GM18519 (cell line): ENCODE results near the gene GRIN3B.

Experiments
- ATAC-seq: cut with Tn5 transposase; IDR thresholded peaks from one replicate; pipeline ENCODE4 v1.9.1; 2021; ENCODE audit warnings: mild to moderate bottlenecking, moderate library complexity; ENCODE audit not compliant: unreplicated experiment, low FRiP score

GRIN3B gene

GRCh38 chr19:990746-991145 lies 9.5 kb upstream of the GRIN3B start:
- no peak for ATAC-seq

GRCh38 chr19:991174-991931 lies 8.9 kb upstream of the GRIN3B start:
- ATAC-seq, result no peak

GRCh38 chr19:991932-992669 lies 8.1 kb upstream of the GRIN3B start:
- ATAC-seq, result no peak

GRCh38 chr19:992670-993055 lies 7.6 kb upstream of the GRIN3B start:
- no peak for ATAC-seq

GRCh38 chr19:993361-993830 lies 6.8 kb upstream of the GRIN3B start:
- ATAC-seq, result no peak

GRCh38 chr19:993831-994393 lies 6.3 kb upstream of the GRIN3B start:
- no peak for ATAC-seq

GRCh38 chr19:994516-994915 lies 5.7 kb upstream of the GRIN3B start:
- no peak for ATAC-seq

- no peak for ATAC-seq
Measured at GRCh38 chr19:995051-995827, 5.0 kb upstream of the GRIN3B start.

GRCh38 chr19:996051-996838 lies 4.0 kb upstream of the GRIN3B start:
- ATAC-seq, result no peak

- no peak for ATAC-seq
Measured at GRCh38 chr19:998064-998463, 2.2 kb upstream of the GRIN3B start.

- ATAC-seq, result no peak
Measured at GRCh38 chr19:999379-999719, 870 bp upstream of the GRIN3B start.

- no peak for ATAC-seq
Measured at GRCh38 chr19:1000591-1001537, 645 bp downstream of the GRIN3B start.

- no peak for ATAC-seq
Measured at GRCh38 chr19:1001538-1002166, 1.4 kb downstream of the GRIN3B start.

- ATAC-seq, result no peak
Measured at GRCh38 chr19:1002600-1002999, 2.4 kb downstream of the GRIN3B start.

- ATAC-seq, result no peak
Measured at GRCh38 chr19:1003283-1003682, 3.1 kb downstream of the GRIN3B start.

GRCh38 chr19:1004204-1004802 lies 4.1 kb downstream of the GRIN3B start:
- no peak for ATAC-seq

- no peak for ATAC-seq
Measured at GRCh38 chr19:1004803-1005664, 4.8 kb downstream of the GRIN3B start.
